Measurements from ENCODE around the gene MANBA.
"Not testable (repeated sequence)": the region's sequence is repeated elsewhere in the genome, so short reads cannot be mapped to it uniquely, and the experiment has no call there.

DNA sequence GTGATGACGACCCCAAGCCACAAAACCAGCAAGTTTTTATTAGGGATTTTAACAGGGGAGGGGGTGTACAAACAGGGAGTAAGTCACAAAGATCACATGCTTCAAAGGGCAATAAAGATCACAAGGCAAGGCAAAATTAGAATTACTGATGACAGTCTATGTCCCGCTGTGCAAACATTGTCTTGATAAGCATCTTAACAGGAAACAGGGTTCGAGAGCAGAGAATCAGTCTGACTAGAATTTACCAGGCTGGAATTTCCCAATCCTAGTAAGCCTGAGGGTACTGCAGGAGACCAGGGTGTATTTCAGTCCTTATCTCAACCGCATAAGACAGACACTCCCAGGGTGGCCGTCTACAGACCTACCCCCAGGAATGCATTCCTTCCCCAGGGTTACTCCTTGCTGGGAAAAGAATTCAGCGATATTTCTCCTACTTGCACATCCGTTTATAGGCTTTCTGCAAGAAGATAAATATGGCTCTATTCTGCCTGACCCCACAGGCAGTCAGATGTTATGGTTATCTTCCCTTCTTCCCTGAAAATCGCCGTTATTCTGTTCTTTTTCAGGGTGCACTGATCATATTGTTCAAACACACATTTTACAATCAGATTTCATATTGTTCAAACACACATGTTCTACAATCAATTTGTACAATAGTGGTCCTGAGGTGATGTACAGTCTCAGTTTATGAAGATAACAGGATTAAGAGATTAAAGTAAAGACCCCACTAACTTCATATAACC, 41.8 kb downstream of the MANBA start:
- not testable (repeated sequence) for TF ChIP-seq POLR2AphosphoS5 (IDR thresholded peaks at IDR 0.05; ENCODE audit: low read depth, low read length); SPI1 (IDR thresholded peaks at IDR 0.05; ENCODE audit: low read depth, low read length); POLR2A (IDR thresholded peaks at IDR 0.05; ENCODE audit: low read depth, low read length); TAF1 (IDR thresholded peaks at IDR 0.05; ENCODE audit: low read depth, low read length); PAX5 (IDR thresholded peaks at IDR 0.05; ENCODE audit: insufficient read depth, low read length, severe bottlenecking); POU2F2 (IDR thresholded peaks at IDR 0.05; ENCODE audit: low read depth, low read length)
